NCI-H748 treated with DMSO at 0.1 percent for 48 hours (cell line): ENCODE data around the gene TPK1.

Experiments
- DNase-seq: peaks from one replicate; lab custom pipeline; 2025; lab: John Stamatoyannopoulos, UW

The TPK1 gene

GRCh38 chr7:144723301-144723700 lies 112.6 kb downstream of the TPK1 start:
- DNase-seq: no peak

DNA sequence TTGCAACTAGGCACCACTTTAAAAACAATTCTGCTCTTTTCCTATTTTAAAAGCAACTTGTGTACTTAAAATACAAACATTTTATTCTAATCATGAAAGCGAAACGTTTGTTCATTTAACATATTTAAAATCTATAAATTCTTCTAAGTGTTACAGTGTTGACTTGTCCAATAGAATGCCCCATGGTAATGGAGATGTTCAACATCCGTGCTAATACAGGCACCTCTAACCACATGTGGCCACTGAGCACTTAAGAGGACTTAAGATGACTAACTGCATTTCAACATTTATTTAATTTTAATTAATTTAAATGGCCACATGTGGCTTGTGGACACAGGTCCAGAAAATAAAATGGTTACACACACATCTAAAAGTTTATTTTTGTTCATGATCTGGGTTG lies 115.1 kb downstream of the TPK1 start:
- no peak for DNase-seq

DNA sequence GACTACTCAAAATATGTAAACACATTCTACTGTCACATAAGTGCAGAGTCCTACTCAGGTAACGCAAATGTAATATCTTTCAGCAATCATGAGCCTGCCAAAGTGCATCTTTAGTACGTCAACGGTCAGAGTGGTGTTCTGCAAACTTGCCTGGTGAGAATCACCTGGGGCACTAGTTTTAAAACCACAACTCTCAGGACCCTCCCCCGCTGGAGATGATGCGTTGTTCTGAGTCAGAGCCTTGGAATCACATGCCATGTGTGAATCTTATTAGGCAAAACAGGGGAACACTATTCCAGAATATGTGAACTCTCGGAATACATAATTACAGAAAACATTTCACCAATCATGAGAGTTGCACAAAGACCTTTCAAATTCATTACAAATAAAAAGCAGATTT lies 115.7 kb downstream of the TPK1 start:
- no peak for DNase-seq

DNA sequence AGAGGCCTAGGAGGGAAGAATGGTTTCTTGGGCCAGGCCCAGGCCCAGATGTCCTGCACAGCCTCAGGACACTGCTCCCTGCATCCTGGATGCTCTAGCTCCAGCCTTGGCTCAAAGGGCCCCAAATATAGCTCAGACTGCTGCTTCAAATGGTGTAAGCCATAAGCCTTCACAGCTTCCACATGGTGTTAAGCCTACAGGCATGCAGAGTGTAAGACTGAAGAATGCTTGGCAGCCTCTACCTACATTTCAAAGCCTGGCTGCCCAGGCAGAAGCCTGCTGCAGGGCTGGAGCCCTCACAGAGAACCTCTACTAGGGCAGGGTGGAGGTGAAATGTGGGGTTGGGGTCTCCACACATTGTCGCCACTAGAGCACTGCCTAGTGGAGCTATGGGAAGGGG lies 118.1 kb downstream of the TPK1 start:
- DNase-seq: no peak

DNA sequence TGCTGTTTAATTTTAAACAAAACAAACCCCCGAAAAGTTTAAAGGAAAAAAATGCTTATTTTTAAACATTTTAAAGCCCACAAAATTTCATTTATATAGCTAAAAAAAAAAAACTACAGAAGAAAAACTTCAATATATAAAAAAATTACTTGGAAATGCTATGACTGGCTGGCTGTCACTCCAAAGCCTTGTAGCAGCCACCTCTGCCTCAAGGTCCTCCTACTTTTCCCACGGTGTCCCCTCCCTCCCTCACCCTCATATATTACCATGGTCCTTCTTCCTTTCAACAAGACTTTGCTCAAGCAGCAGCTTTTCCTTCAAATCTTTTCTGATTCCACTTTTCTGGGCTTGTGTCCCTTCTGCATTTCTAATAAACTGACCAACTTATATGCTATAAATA lies 122.0 kb downstream of the TPK1 start:
- DNase-seq: no peak

GRCh38 chr7:144710791-144711190 lies 125.1 kb downstream of the TPK1 start:
- no peak for DNase-seq

- DNase-seq: no peak
These were observed 126.8 kb downstream of the TPK1 start for GRCh38 chr7:144709066-144709465.

DNA sequence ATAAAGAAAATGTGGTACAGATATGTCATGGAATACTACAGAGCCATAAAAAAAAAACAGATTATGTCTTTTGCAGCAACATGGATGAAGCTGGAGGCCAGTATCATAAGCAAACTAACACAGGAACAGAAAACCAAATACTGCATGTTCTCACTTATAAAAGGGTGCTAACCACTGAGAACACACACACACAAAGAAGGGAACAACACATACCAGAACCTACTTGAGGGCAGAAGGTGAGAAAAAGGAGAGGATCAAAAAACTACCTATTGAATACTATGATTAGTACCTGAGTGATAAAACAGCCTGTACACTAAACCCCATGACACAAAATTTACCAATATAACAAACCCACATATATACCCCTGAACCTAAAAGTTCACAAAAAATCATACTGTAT lies 144.6 kb downstream of the TPK1 start:
- no peak for DNase-seq

- DNase-seq: no peak
These were observed 153.1 kb downstream of the TPK1 start for GRCh38 chr7:144682581-144683280.

DNA sequence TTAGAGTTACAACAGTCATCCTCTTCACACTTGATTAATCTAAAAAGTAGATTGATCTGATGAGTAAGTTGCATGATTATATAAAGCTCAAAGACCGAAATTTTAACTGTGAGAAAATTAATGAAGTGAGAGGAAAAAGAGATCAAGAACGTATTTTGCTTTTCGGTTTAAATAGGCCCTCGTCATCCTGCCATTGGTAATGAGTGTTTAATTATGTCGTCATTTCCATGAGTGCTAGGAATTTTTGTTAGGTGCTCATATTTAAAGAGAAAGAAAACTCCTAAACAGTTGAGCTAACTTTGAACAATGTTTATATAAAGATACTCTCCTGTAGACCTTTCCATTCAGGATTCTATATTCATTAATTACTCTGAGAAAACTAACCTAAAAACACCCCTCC lies 159.4 kb downstream of the TPK1 start:
- no peak for DNase-seq

DNA sequence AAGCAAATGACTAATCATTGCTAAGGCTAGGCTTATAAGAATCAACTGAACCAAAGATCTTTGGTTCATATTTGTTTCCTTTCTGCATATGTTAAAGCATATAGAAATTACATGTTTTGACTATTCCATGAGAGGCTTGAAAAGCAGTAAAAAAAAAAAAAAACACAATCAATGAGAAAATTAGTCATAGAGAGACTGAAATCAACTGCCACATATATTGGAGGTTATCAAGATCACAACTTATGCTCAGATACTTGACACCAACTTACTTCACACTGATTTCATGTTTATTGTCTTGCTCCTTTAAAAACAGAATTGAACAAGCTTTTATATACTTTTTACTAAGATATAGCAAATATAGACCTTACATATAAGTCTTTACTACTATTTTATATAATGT lies 161.3 kb downstream of the TPK1 start:
- no peak for DNase-seq

DNA sequence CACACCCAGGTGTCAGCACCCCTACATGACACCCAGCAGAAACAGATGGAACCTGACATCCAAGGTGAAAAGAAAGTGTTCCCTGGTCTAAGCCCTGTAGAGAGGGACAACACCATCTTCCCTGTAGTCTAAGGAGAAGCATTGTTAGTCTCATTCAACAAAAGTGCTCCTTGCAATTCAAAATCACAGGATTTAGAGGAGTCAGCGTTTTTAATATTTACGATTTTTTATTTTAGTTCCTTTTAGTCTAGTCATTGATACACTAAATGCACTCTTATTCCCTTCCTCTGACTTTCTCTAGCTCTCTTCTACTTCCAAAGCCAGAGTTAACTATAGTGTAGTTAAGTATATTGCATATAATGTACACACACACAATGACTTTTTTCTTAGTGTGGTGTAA lies 163.0 kb downstream of the TPK1 start:
- no peak for DNase-seq

- no peak for DNase-seq
These were observed 164.4 kb downstream of the TPK1 start for GRCh38 chr7:144671429-144671828.

DNA sequence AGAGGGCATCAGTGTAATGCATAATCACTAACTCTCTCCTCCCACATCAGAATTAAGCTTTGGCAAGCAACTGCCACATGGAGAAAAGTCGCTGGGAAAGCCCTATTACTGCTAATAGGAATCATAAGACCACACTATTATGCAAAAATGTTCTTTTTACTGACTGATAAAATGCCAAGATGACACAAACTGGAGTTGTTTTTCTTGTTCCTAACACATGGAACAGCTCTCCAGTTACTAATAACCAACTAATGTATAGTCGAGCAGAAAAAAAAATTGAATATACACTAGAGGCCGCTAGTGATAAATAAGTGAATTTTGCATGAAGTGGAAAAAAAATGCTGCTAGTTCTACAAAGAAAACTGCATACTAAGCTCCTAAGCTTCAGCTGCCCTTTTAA lies 165.6 kb downstream of the TPK1 start:
- no peak for DNase-seq

GRCh38 chr7:144668503-144668902 lies 167.3 kb downstream of the TPK1 start:
- DNase-seq: no peak

DNA sequence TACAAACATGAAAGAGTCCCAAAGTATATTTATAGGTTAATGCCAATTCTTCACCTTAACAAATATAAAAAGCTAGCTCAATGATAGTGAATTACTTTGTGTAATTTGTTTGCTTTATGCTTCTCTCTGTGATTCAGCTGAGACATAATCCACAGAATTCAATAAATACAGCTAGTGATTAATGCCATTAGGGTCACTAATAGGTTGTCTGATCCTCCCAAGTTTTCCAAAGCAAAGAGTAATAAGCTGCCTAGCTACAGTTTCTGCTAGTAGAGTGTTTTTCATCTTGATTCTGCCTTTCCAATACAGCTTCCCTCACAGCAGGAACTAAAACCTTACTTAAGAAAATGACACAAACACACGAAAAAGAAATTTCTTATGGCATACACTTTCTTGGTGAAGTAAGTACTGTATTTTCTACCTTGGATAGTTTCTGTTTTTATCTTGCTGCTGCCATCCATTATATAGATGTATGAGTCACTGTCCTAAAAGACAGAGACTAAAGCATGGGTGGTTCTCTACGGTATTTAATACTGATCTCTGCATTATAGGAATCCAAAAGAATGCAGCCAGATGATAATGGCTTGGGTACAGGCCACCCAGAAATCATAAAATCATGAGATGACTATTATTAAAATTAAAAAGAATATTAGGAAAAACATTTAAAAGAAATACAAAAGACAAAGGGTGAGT lies 170.0 kb downstream of the TPK1 start:
- no peak for DNase-seq

- DNase-seq: no peak
These were observed 176.6 kb downstream of the TPK1 start for GRCh38 chr7:144659211-144659610.

DNA sequence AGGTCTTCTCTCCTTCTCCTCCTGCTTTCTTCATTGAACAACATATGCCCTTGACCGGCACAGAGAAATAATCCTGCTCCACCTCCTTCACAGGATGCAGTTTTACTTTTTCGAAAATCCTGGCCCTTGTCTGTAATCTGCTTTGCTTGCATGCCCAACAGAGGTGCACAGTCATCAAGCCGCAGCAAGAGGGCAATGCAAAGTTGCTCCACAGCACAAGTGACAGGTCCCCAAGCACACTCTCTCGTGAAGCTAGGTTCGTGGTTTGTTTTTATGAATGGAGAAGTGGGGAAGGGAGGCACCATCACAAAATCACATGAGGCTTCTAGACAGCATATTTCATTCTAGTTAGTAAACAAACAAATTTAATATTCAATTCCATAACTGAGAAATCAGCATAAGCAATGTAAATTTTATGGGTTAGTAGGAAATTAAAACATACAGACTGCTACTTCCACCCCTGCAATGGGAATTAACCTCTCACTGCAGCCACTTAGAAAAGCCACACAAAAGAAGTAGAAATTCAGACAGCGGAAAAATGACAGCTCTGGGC lies 178.8 kb downstream of the TPK1 start:
- DNase-seq: no peak

- no peak for DNase-seq
These were observed 182.4 kb downstream of the TPK1 start for GRCh38 chr7:144653449-144653848.

DNA sequence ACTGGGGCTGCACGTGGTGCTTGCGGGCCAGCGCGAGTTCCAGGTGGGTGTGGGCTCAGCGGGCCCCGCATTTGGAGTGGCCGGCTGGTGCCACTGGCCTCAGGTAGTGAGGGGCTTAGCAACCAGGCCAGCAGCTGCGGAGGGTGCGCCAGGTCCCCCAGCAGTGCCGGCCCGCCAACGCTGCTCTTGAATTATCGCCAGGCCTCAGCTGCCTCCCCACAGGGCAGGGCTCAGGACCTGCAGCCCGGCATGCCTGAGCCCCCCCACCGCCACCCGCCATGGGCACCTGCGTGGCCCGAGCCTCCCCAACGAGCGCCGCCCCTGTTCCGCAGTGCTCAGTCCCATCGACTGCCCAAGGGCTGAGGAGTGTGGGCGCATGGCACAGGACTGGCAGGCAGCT lies 185.4 kb downstream of the TPK1 start:
- DNase-seq: no peak

DNA sequence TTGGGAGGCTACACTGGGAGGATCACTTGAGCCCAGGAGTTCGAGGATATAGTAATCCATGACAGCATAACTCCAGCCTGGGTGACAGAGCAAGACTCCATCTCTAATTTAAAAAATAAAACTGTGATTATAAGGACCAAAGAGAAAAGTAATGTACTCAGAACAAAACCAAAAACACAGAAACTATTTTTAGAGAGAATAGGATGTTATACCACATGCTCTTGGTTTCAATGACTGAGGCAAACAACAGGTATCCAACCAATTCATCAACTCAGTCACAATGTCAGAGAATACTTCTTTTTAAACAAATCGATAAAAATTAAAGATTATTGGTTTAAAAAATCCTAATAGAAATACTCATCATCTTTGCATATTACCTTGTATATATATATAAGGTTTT lies 186.7 kb downstream of the TPK1 start:
- DNase-seq: no peak

- no peak for DNase-seq
These were observed 194.3 kb downstream of the TPK1 start for GRCh38 chr7:144641389-144642044.

DNA sequence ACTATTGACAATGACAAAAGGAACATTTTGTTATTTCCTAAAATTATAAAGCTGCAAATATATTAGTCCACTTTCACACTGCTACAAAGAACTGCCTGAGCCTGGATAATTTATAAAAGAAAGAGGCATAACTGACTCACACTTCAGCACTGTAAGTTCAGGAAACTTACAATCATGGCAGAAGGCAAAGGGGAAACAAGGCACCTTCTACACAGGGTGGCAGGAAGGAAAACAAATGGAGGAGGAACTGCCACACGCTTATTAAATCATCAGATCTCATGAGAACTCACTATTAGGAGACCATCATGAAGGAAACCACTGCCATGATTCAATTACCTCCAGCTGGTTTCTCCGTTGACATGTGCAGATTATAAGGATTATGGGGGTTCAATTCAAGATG lies 203.1 kb downstream of the TPK1 start:
- no peak for DNase-seq
